GM12864 (cell line): ENCODE measurements around the gene FAM184B.

Source experiments
- DNase-seq: peaks from one replicate; pipeline ENCODE4 v3.0.0-alpha.2; 2011; ENCODE audit warnings: low read depth
- H3K4me3 ChIP-seq: 2 replicates; pipeline ENCODE4 v1.5.1; 2011; ENCODE audit warnings: mild to moderate bottlenecking, low read depth, low read length, control low read depth
- TF ChIP-seq, protein P1 (sequence below): IDR thresholded peaks from 2 replicates; pipeline ENCODE4 v1.5.1; 2011; ENCODE audit warnings: low read depth, mild to moderate bottlenecking, moderate library complexity, low read length, control low read depth, inconsistent platforms; ENCODE audit errors: missing control alignments

Gene FAM184B

DNA sequence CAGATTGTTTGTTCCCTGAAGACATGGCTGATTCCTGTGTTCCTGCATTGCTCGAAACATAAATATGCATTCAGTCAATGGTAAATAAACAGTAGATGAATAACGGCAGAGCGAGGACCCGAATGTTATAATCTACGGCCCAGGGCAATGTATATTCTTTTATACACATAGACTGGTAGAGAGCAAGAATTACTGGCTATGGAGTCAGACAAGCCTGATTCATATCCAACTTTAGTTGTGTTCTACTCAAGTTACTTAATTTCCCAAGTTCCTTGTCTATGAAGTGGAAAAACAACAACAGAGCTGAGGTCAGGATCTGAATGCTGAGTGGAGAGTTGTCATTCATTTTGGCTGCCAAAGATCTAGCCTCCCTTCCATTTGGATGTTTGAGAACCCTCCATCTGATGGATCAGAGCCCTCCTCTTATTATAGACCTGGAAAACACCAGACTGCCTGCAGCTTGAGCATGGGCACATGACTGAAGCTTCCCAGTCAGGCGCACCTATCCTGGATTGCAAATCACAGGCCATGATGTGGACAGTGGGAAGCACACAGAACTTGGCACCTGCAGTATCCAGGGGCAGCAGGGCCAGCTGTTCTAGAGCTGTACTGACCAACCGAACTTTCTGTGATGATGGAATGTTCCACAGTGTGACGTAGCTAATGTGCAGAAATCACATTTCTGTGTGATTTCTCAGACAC lies 80.1 kb downstream of the FAM184B start:
- TF ChIP-seq, protein P1, sequence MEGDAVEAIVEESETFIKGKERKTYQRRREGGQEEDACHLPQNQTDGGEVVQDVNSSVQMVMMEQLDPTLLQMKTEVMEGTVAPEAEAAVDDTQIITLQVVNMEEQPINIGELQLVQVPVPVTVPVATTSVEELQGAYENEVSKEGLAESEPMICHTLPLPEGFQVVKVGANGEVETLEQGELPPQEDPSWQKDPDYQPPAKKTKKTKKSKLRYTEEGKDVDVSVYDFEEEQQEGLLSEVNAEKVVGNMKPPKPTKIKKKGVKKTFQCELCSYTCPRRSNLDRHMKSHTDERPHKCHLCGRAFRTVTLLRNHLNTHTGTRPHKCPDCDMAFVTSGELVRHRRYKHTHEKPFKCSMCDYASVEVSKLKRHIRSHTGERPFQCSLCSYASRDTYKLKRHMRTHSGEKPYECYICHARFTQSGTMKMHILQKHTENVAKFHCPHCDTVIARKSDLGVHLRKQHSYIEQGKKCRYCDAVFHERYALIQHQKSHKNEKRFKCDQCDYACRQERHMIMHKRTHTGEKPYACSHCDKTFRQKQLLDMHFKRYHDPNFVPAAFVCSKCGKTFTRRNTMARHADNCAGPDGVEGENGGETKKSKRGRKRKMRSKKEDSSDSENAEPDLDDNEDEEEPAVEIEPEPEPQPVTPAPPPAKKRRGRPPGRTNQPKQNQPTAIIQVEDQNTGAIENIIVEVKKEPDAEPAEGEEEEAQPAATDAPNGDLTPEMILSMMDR, result no peak
- no peak overlapping the region for H3K4me3 ChIP-seq
- DNase-seq, result no peak

DNA sequence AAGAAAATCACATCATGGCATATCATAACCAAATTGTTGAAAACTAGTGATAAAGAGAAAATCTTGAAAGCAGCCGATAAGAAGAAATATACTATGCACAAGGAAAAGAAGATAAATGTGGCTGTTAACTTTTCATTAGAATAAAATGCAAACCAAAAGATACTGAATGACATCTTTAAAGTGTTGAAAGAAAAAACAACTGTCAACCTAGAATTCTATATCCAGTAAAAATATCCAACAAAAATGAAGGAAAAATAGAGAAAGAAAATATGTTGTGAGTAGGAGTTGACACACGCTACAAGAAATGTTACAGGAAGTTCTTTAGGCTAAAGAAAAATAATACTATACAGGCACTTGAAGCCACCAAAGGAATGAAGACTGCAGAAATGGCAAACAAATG lies 82.0 kb downstream of the FAM184B start:
- TF ChIP-seq, protein P1, result no peak
- DNase-seq, result no peak
- no peak overlapping the region for H3K4me3 ChIP-seq

DNA sequence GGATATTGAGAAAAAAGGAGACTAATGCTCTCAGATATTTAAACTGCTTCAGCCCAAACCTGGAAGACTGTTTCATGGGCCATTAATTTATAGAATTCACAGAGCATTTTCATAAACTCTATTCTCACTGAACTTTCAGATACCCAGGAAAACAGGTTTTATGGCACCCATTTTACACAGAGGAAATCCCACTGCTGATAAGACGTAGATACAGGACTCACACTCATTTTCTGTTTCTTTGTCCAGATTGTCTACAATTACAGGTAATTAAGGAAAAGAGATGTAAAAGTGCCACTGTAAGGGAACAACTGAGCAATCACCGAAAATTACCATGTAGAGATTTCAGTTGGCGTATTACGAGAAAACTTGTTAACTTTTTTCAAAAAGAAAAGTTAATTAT lies 83.3 kb downstream of the FAM184B start:
- no peak for DNase-seq
- H3K4me3 ChIP-seq, result no peak overlapping the region
- TF ChIP-seq, protein P1, result no peak

DNA sequence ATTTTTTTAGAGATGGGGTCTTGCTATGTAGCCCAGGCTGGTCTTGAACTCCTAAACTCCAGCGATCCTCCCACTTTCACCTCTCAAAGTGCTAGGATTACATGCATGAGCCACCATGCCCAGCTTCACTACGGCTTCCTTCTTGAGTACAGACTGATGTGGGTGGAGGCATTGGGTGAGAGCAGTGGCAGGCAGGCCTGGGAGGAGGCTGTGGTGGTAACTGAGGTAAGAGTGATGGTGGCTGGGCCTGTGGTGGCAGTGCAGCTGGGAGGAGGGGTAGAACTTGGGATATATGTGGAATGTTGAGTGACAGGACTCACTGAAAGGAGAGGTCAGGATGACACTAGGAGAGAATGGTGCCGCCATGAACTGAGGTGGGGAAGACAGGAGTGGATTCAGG lies 86.1 kb downstream of the FAM184B start:
- H3K4me3 ChIP-seq, result no peak overlapping the region
- TF ChIP-seq, protein P1, result no peak
- no peak for DNase-seq

DNA sequence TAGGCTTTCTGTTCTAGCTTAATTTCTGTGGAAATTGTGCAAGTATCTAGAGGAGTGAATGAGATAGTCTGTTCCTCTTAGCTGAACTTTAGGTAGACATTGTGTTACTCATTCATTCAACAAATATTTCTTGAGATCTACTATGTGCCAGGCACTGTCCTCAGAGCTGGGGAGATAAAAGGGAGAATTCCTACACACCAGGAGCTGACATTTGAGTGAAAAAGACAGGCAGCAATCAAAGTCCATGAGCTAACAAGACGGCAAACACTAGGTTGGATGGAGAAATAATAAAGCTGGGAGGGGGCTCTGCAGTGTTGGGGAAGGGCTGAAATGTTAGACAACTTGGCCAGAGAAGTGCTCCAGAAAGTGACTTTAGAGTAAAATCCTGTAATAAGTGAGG lies 86.9 kb downstream of the FAM184B start:
- H3K4me3 ChIP-seq, result no peak overlapping the region
- TF ChIP-seq, protein P1, result no peak
- DNase-seq, result no peak

DNA sequence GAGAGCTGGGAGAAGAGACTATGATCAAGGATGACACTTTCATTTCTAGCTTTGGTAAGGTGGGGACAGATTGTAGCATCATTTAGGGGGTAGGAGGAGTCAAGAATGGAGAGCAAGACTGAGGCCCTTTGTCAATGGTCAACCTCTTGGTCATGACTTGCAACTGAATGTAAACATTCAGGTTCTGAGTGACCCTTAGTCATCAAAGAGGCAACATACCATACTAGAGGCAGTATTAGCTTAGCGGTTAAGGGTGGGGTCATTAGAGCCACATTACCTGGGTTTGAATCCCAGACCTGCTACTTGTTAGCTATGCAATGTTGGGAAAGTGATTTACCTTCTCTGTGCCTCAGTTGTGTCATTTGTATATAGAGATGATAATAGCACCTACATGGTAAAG lies 90.5 kb downstream of the FAM184B start:
- no peak overlapping the region for H3K4me3 ChIP-seq
- TF ChIP-seq, protein P1, result no peak
- no peak for DNase-seq

DNA sequence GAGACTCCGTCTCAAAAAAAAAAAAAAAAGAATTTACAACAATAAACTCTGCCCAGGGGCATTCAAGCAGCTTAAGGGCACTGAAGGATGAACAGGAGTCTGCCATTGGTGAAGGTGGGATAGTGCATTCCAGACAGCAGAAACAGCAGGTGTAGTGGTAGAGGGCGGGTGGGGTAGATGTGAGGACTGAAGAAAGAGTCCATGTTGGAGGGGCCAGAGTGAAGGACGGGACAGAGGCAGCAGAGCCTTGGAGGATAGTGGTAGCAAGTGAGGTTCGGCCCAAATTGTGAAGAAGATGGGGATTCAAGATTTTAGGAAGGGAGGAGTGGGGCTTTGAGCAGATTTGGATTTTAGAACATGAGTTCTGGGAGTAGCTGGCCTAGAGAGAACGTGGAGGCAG lies 91.3 kb downstream of the FAM184B start:
- H3K4me3 ChIP-seq, result no peak overlapping the region
- TF ChIP-seq, protein P1, result no peak
- DNase-seq, result no peak
